Transverse colon (tissue), 4 donors: ENCODE measurements around the gene ZSCAN26. TPM values are rescaled to one million over a fixed set of nuclear protein-coding genes. Genes with fewer than 3 reads are reported as not detected.

ENCODE experiments used
- DNase-seq: peaks from one replicate; pipeline ENCODE4 v3.0.0-alpha.2; 2019
- H3K27ac ChIP-seq, 4 donors: fragments of 200-600 bp; sonication (generic); 2 replicates each; pipeline ENCODE4 v1.5.1; 2016 to 2018; ENCODE audit warnings: inconsistent platforms in 4 of 4
- H3K27me3 ChIP-seq: fragments of 200-600 bp; sonication (generic); 2 replicates; pipeline ENCODE4 v1.5.1; 2017; ENCODE audit warnings: inconsistent platforms
- H3K36me3 ChIP-seq, 4 donors: fragments of 200-600 bp; sonication (generic); 2 replicates each; pipeline ENCODE4 v1.5.1; 2017 to 2019; ENCODE audit warnings: inconsistent platforms in 4 of 4
- H3K4me1 ChIP-seq, 4 donors: fragments of 200-600 bp; sonication (generic); 2 replicates each; pipeline ENCODE4 v1.5.1; 2017 to 2020; ENCODE audit warnings: inconsistent platforms in 4 of 4
- H3K4me3 ChIP-seq, 4 donors: fragments of 200-600 bp; sonication (generic); 1 replicate in 1 of 4; 2 replicates in 3 of 4; pipeline versions ENCODE4 v1.5.1 to v1.6.1; 2017 to 2019; ENCODE audit warnings: inconsistent platforms in 4 of 4
- H3K9me3 ChIP-seq, 2 donors: fragments of 200-600 bp; sonication (generic); 2 replicates each; pipeline ENCODE4 v1.5.1; 2017 to 2019; ENCODE audit warnings: inconsistent platforms in 2 of 2
- CTCF ChIP-seq, 5 experiments: fragments of 200-600 bp in 3 of 5; fragments of 450-650 bp in 2 of 5; sonication (generic) in 3 of 5; IDR thresholded peaks; 1 replicate in 2 of 5; 2 replicates in 3 of 5; pipeline ENCODE4 v1.5.1; 2016 to 2017; ENCODE audit warnings: antibody characterized with exemption in 5 of 5, inconsistent platforms in 3 of 5, mild to moderate bottlenecking in 2 of 5, moderate library complexity in 1 of 5
- EP300 ChIP-seq: sonication (generic); formaldehyde crosslinking; IDR thresholded peaks from one replicate; pipeline ENCODE4 v1.6.1; 2017; ENCODE audit warnings: antibody characterized with exemption, low read depth
- POLR2A ChIP-seq: fragments of 450-650 bp; IDR thresholded peaks from one replicate; pipeline ENCODE4 v1.6.1; 2016; ENCODE audit warnings: antibody characterized with exemption, mild to moderate bottlenecking, moderate library complexity
- POLR2AphosphoS5 ChIP-seq, 3 donors: sonication (generic); formaldehyde crosslinking; IDR thresholded peaks; one replicate each; pipeline ENCODE4 v1.6.1; 2016; ENCODE audit warnings: antibody characterized with exemption in 3 of 3
- WGBS, 2 donors: methylation state at CpG; one replicate each; pipeline ENCODE4 v1.1.5; 2018; ENCODE audit warnings: low coverage in 1 of 2; 5-methylcytosine and 5-hydroxymethylcytosine counted together
- in situ Hi-C, 4 donors: fragments of 200-750 bp; cut with MboI; loops; one replicate each; pipeline versions ENCODE4 v1.15.0 to v1.15.1; 2017; ENCODE audit warnings: low sequenced_read_pairs in 3 of 4, low pct_ligation_motif_present in 1 of 4, low pct_unique_long_range_greater_than_20kb in 1 of 4
- intact Hi-C: fragments of 100-400 bp; cut with DNase I; formaldehyde crosslinking; loops from one replicate; pipeline ENCODE4 v1.15.1; 2023; ENCODE audit warnings: low total_unique reads
- total RNA-seq, 4 donors: library from RNA; depleted of rRNA; stranded (reverse); fragments of >200 nt; gene quantifications; one replicate each; pipeline ENCODE4 v1.1.0, GENCODE V29; 2016

ZSCAN26 gene
- total RNA-seq, 4 donors from 2014 or later, result 13.9 to 19.4 (median 17.6) TPM

GRCh38 chr6:28235912-28236452 is 31.0 kb upstream of the ZSCAN26 start:
- 85 to 95% methylated on average over 2 to 3 of the region's 3 CpGs for WGBS, 2 donors

GRCh38 chr6:28239636-28240035 is 27.3 kb upstream of the ZSCAN26 start:
- intact Hi-C loops, result no loop called here
- no peak for TF ChIP-seq POLR2AphosphoS5 (IDR thresholded peaks at IDR 0.05)
- no peak for TF ChIP-seq POLR2A
- TF ChIP-seq CTCF (IDR thresholded peaks at IDR 0.05), result no peak
- no peak for TF ChIP-seq EP300
- Histone ChIP-seq H3K27me3 (no peaks in the 10 kb centered on the region), H3K36me3 (peaks cover 0 to 3% (median 1%) of the 10 kb centered on the region in 4 donors), H3K4me1 (no peaks in the 10 kb centered on the region), H3K27ac (no peak overlapping the region), H3K4me3 (no peak overlapping the region), H3K9me3 (no peaks in the 10 kb centered on the region)
- 77 to 100% methylated on average over 1 of the region's 1 CpG for WGBS, 2 donors
- DNase-seq, result no peak
- in situ Hi-C loops, result no loop called here

More at GRCh38 chr6:28235912-28236452, 31.0 kb upstream of the ZSCAN26 start:
- Histone ChIP-seq H3K27me3 (no peaks in the 10 kb centered on the region), H3K36me3 (peaks cover 0 to 20% (median 1%) of the 10 kb centered on the region in 4 donors), H3K27ac (no peak overlapping the region), H3K9me3 (no peaks in the 10 kb centered on the region), H3K4me3 (no peak overlapping the region), H3K4me1 (no peaks in the 10 kb centered on the region)
- in situ Hi-C loops (no loop called here), intact Hi-C loops (no loop called here)
- TF ChIP-seq EP300 (no peak), POLR2AphosphoS5 (IDR thresholded peaks at IDR 0.05) (no peak), CTCF (IDR thresholded peaks at IDR 0.05) (no peak), POLR2A (no peak)
- no peak for DNase-seq

- no peaks in the 10 kb centered on the region for H3K4me1 ChIP-seq
- intact Hi-C loops, result no loop called here
- in situ Hi-C loops, result no loop called here
- TF ChIP-seq CTCF (IDR thresholded peaks at IDR 0.05), result no peak
- no peak overlapping the region for H3K27ac ChIP-seq
- 90 to 93% methylated on average over 1 of the region's 1 CpG for WGBS, 2 donors
- no peak overlapping the region for H3K4me3 ChIP-seq
- H3K27me3 ChIP-seq, result no peaks in the 10 kb centered on the region
- H3K9me3 ChIP-seq, result no peaks in the 10 kb centered on the region
- no peak for DNase-seq
- H3K36me3 ChIP-seq, result peaks cover 0 to 11% (median 5%) of the 10 kb centered on the region in 4 donors
Measured at GRCh38 chr6:28240471-28240870, 26.5 kb upstream of the ZSCAN26 start.

GRCh38 chr6:28243946-28244345 is 23.0 kb upstream of the ZSCAN26 start:
- no peaks in the 10 kb centered on the region for H3K9me3 ChIP-seq
- WGBS, 2 donors, result 94 to 96% methylated on average over 3 of the region's 3 CpGs
- in situ Hi-C loops (no loop called here), intact Hi-C loops (no loop called here)
- no peak for TF ChIP-seq CTCF (IDR thresholded peaks at IDR 0.05)
- TF ChIP-seq EP300, result no peak
- TF ChIP-seq POLR2A, result no peak
- DNase-seq, result no peak
- H3K36me3 ChIP-seq, result peaks cover 0 to 20% (median 9%) of the 10 kb centered on the region in 4 donors
- H3K27ac ChIP-seq, result no peak overlapping the region
- no peaks in the 10 kb centered on the region for H3K4me1 ChIP-seq
- no peaks in the 10 kb centered on the region for H3K27me3 ChIP-seq
- no peak overlapping the region for H3K4me3 ChIP-seq
